SK-N-MC (cell line): ENCODE measurements around the gene PCK2.

Experiments used
- DNase-seq: peaks from one replicate; pipeline ENCODE4 v3.0.0-alpha.2; 2011; ENCODE audit warnings: low read depth, low spot score
- H3K27ac ChIP-seq: fragments of 200-600 bp; sonication (generic); 2 replicates; pipeline ENCODE4 v1.5.1; 2016; ENCODE audit warnings: mixed run types
- H3K36me3 ChIP-seq: fragments of 200-600 bp; sonication (generic); 2 replicates; pipeline ENCODE4 v1.6.1; 2017; ENCODE audit warnings: antibody characterized with exemption, low read length, mixed read lengths; ENCODE audit not compliant: insufficient read depth
- H3K4me3 ChIP-seq: fragments of 200-600 bp; sonication (generic); 2 replicates; pipeline ENCODE4 v1.5.1; 2016
- H3K9ac ChIP-seq: fragments of 200-600 bp; sonication (generic); 2 replicates; pipeline ENCODE4 v1.8.0; 2017; ENCODE audit warnings: mixed run types, mixed read lengths; ENCODE audit not compliant: insufficient read length
- H3K9me3 ChIP-seq: fragments of 200-600 bp; sonication (generic); 2 replicates; pipeline ENCODE4 v1.6.1; 2017; ENCODE audit warnings: low read depth, mild to moderate bottlenecking, antibody characterized with exemption, low read length, moderate library complexity, mixed read lengths
- EZH2 ChIP-seq: fragments of 200-600 bp; sonication (generic); IDR thresholded peaks from one replicate; pipeline ENCODE4 v1.6.1; 2017; ENCODE audit warnings: antibody characterized with exemption
- FOXP2 ChIP-seq: optimal IDR thresholded peaks from 2 replicates; pipeline ENCODE3; 2011; ENCODE audit warnings: mild to moderate bottlenecking, moderate library complexity; ENCODE audit not compliant: insufficient read depth; ENCODE audit errors: extremely low read length, control extremely low read depth
- POLR2AphosphoS5 ChIP-seq: IDR thresholded peaks from 2 replicates; pipeline ENCODE4 v1.6.1; 2012; ENCODE audit warnings: mild to moderate bottlenecking, low read depth, low read length, borderline replicate concordance

Gene PCK2

DNA sequence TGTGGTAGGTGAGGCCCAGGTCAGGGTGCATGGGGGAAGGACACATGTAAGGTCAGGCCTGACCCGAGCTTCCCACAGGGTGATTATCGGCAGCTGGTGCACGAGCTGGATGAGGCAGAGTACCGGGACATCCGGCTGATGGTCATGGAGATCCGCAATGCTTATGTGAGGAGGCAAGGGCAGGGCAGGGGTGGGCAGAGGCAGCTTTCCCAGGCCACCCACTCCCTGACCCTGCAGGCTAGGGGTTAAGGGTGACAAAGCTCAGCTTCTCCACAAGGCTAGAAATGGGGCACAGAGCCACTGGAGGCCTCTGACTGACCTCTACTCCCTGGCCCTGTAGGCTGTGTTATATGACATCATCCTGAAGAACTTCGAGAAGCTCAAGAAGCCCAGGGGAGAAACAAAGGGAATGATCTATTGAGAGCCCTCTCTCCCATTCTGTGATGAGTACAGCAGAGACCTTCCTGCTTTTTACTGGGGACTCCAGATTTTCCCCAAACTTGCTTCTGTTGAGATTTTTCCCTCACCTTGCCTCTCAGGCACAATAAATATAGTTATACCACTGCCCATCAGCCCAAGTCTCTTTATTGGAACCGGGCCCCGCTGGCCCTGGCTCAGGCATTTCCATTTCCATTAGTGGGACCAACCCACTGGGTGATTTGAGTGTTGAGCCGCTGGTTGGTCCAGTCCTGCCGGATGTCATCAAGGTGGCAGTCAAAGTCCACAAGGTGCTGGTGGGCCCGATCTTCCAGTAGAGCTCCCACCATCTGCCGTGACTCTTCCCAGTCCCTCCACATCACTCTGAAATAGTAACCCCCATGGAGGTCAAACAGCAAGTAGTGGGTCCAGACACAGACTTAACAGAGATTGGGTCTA is 44.5 kb downstream of the PCK2 start:
- H3K9ac ChIP-seq = no peak overlapping the region
- H3K4me3 ChIP-seq = no peak overlapping the region
- no peaks in the 10 kb centered on the region for H3K9me3 ChIP-seq
- TF ChIP-seq POLR2AphosphoS5 (0 out of 2 replicates have a peak, but pooled peaks have one; percentile 6), FOXP2 (no peak)
- no peak overlapping the region for H3K27ac ChIP-seq
- DNase-seq = no peak
- H3K36me3 ChIP-seq = peaks cover 19% of the 10 kb centered on the region

DNA sequence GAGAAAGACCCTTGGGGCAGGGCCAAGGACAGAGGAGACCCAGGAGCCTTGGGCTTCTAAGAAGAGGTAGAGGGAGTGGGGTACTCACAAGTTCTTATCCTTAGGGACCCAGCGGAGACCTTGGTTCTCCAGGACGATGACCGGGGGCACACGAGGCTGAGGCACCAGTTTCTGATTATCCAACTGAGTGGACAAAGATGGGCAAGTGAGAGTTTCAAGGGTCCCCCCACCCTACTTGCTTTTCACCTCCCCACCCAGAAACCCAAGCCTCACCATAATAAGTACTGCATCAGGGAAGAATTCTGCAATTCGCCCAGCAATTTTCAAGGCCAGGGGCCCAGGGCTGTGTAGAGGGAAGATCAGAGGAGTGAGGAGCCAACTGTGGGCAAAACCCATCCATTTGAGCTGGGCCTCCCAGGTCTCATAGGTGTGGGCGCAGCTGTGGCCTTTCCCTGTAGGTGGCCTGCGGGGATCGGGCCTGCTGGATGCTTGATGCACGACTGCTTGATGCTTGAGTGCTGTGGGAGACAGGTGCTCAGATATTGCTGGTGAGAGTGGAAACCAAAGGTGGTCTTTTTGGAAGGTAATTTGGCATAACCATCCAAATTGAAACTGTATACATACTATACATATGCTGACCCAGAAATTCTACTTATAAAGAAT is 45.3 kb downstream of the PCK2 start:
- TF ChIP-seq FOXP2 (no peak), POLR2AphosphoS5 (no peak), EZH2 (no peak)
- Histone ChIP-seq H3K27ac (no peak overlapping the region), H3K9ac (no peak overlapping the region), H3K9me3 (no peaks in the 10 kb centered on the region), H3K36me3 (peaks cover 19% of the 10 kb centered on the region), H3K4me3 (no peak overlapping the region; the same call in 1 of the 2 replicates)
- no peak for DNase-seq

GRCh38 chr14:24141097-24141880 is 47.2 kb downstream of the PCK2 start, which contains the start of gene EMC9:
Gene EMC9, minus strand, starts transcription at chr14:24141591. Its CDS starts 287 bp downstream, at chr14:24141304.
- TF ChIP-seq FOXP2 (no peak), POLR2AphosphoS5 (peak; percentile 94), EZH2 (no peak)
- H3K4me3 ChIP-seq = peak within 1 kb of the TSS; percentile 86

DNA sequence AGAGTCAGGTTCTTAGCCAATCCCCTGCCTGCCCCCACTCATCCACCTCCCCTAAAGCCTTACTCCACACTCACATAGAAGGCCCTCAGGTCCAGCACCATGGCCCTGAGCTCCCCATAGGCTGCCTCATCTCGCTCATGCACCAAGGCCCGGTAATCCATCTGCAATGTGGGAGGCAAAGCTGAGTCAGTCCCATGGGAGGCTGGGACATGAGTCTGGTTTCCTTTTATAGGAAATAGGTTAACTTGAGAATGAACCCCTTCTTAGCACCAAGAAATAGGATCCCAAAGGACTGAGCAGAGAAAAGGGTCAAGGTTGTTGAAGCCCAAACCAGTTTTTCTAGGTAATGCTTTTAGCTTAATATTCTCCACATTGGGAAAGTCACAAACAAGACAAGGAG is 49.4 kb downstream of the PCK2 start:
- no peak for DNase-seq
- no peaks in the 10 kb centered on the region for H3K9me3 ChIP-seq
- H3K27ac ChIP-seq = no peak overlapping the region
- H3K9ac ChIP-seq = no peak overlapping the region
- TF ChIP-seq EZH2 = no peak
- no peak for TF ChIP-seq POLR2AphosphoS5
- TF ChIP-seq FOXP2 = no peak
- peaks cover 13% of the 10 kb centered on the region for H3K36me3 ChIP-seq
- H3K4me3 ChIP-seq = no peak overlapping the region

More at GRCh38 chr14:24141097-24141880, 47.2 kb downstream of the PCK2 start, which contains the start of gene EMC9:
- Histone ChIP-seq H3K36me3 (peaks cover 19% of the 10 kb centered on the region), H3K9me3 (no peaks in the 10 kb centered on the region), H3K9ac (peak within 1 kb of the TSS; percentile 81), H3K27ac (peak within 1 kb of the TSS; percentile 77)
- DNase-seq = peak; percentile 97

DNA sequence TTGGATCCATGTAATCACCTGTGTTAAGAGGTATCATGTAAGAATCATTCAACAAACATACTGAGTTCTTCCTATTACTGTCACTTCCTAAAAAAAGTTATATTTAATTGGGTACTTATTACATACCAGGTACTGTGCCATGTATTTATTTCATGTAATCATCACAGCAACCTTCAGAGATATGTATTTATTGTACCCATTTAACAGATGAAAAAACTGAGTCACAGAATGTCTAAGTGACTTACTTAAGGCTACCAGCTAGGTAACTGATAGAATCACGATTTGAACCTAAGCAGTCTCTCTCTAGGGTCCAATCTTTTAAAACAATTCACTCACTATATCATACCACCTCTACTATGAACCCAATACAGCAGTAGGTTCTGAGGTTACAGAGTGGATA is 50.3 kb downstream of the PCK2 start:
- Histone ChIP-seq H3K4me3 (no peak overlapping the region), H3K9ac (no peak overlapping the region), H3K9me3 (no peaks in the 10 kb centered on the region), H3K36me3 (peaks cover 8% of the 10 kb centered on the region; the same call in 1 of the 2 replicates), H3K27ac (no peak overlapping the region)
- TF ChIP-seq POLR2AphosphoS5 (no peak), EZH2 (no peak), FOXP2 (no peak)
- no peak for DNase-seq

GRCh38 chr14:24145219-24145618 is 51.1 kb downstream of the PCK2 start:
- H3K9me3 ChIP-seq = no peaks in the 10 kb centered on the region
- no peak overlapping the region for H3K9ac ChIP-seq
- peaks cover 9% of the 10 kb centered on the region; the same call in 1 of the 2 replicates for H3K36me3 ChIP-seq
- no peak overlapping the region for H3K27ac ChIP-seq
- TF ChIP-seq EZH2 = no peak
- no peak for TF ChIP-seq FOXP2
- no peak for TF ChIP-seq POLR2AphosphoS5
- DNase-seq = no peak
- H3K4me3 ChIP-seq = no peak overlapping the region

DNA sequence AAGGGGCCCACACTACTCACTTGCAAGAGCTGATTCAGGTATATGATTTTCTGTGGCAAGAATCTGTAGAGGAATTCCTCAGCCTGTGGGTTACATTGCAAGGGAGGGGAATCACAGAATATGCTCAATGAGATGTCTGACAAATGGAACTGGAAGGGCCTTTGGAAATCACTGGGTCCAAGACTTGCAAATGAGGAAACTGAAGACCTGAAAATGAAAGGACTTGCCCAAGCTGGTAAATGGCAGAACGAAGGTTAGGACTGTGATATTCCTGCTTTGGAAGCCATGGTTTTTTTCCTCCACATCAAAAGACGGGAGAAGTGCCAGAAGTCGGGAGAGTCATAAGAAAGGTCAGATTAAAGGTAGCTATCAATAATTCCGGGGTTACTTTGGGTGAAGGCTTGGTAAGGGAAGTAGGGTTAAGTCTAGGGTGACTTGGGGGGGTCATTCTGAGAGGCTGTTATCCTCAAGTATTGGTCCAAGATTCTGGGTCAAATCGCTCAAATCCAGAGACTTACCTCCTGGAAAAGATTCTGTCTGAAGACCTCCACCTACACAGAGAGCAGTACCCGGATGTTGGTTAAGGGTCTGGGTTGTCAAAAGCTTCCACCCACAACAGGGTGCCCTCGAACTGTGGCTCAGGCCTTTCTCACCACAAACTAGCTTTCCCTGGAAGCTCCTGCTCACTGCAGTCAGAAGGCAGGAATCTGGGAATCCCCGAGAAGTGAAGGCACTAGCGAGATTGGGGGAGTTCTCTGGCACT is 51.8 kb downstream of the PCK2 start:
- TF ChIP-seq POLR2AphosphoS5 (no peak), EZH2 (no peak), FOXP2 (no peak)
- H3K4me3 ChIP-seq = peak overlapping the region; percentile 99
- no peak for DNase-seq

More for the DNA sequence above, 51.8 kb downstream of the PCK2 start:
- Histone ChIP-seq H3K9me3 (no peaks in the 10 kb centered on the region), H3K9ac (peak overlapping the region; percentile 79), H3K36me3 (peaks cover 16% of the 10 kb centered on the region; the same call in 1 of the 2 replicates), H3K27ac (no peak overlapping the region)
